H7 (cell line): ENCODE data around the gene ETV3. TPM values are rescaled to one million over a fixed set of nuclear protein-coding genes. Genes with fewer than 3 reads are reported as not detected.
A peak's percentile ranks its signal among the peaks of the same experiment; 100 is the strongest.

Experiments used
- DNase-seq: peaks from one replicate; pipeline ENCODE4 v3.0.0; 2012
- H3K27me3 ChIP-seq: 2 replicates; pipeline ENCODE4 v1.6.0; 2011; ENCODE audit warnings: mild to moderate bottlenecking, low read length; ENCODE audit not compliant: control insufficient read depth, insufficient read depth
- H3K36me3 ChIP-seq: replicated peaks from 2 replicates; pipeline ENCODE4 v1.5.1; 2011; ENCODE audit warnings: low read length; ENCODE audit not compliant: control insufficient read depth, insufficient read depth
- H3K4me3 ChIP-seq: 2 replicates; pipeline ENCODE4 v1.5.1; 2011; ENCODE audit warnings: low read depth, mild to moderate bottlenecking, control low read depth, low read length, moderate library complexity; ENCODE audit not compliant: insufficient read depth
- total RNA-seq: library from RNA; depleted of rRNA; stranded (reverse); fragments of >200 nt; shearing (Covaris generic); gene quantifications from 2 replicates; pipeline ENCODE4 v1.2.3, GENCODE V29; 2014

ETV3 gene
- total RNA-seq, 1 experiment from 2014 or later = 22.5 TPM

GRCh38 chr1:157152510-157152909, 14.3 kb upstream of the ETV3 start:
- no peaks in the 10 kb centered on the region for H3K27me3 ChIP-seq
- H3K4me3 ChIP-seq = no peak overlapping the region
- DNase-seq = no peak
- no peaks in the 10 kb centered on the region for H3K36me3 ChIP-seq

DNA sequence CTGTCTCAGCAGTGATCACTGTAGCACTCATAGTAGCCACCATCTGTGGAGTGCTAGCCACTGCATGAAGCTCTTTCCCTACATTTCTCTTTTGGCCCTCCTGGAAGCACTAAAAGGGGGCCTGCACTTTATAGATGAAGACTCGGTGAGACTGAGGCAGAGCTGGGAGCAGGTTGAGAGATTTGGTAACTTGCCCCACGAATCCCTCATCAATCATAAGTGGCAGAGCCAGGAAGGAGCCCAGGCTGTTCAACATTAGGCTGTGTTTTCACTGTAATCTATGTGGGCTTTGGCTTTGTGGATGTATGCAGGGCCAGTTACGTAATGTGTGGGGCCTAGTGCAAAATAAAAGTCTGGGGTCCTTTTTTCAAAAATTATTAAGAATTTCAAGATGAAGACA, 13.3 kb upstream of the ETV3 start:
- Histone ChIP-seq H3K36me3 (no peaks in the 10 kb centered on the region), H3K4me3 (no peak overlapping the region), H3K27me3 (no peaks in the 10 kb centered on the region)
- DNase-seq = no peak

- Histone ChIP-seq H3K27me3 (no peaks in the 10 kb centered on the region), H3K4me3 (no peak overlapping the region), H3K36me3 (no peaks in the 10 kb centered on the region)
- DNase-seq = no peak
Observed at GRCh38 chr1:157151073-157151472, 12.9 kb upstream of the ETV3 start.

GRCh38 chr1:157150631-157151030, 12.4 kb upstream of the ETV3 start:
- Histone ChIP-seq H3K36me3 (no peaks in the 10 kb centered on the region), H3K4me3 (no peak overlapping the region), H3K27me3 (no peaks in the 10 kb centered on the region)
- no peak for DNase-seq

DNA sequence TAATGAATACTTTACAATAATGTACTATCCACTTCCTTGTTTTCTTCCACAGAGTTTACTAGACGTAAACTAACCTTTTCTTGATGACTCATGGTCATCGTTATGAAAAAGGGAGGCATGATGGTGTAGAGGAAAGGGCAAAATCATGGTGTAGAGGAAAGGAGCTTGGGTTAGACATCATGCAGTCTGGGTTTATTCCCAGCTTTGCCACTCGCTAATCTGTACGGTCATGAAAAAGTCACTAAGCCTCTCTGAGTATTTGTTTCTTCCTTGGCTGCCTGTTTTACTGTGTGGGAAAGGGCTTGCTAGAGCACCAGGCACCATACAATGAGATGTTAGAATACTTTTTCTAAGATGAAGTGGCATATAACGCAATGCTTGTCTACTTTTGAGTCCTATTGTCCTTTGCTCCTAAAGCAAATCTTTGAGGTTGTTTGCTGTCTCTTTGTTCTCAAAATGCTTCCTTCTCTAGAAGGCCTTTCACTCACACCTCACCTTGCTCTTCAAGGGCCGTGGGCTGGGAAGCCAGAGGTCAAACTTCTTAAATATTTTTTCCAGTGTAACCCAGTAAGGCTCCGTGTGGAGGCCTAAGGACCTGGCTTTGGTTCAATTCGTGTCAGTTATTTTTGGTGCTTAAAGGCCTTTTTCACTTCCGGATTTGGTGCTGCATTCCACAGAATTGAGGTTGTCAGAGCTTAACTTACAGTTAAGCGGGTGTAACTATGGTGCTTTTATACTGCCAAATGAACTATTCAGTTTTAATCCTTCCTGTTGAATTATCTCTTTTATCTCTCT, 9.9 kb upstream of the ETV3 start:
- no peak for DNase-seq
- H3K27me3 ChIP-seq = no peaks in the 10 kb centered on the region
- H3K4me3 ChIP-seq = no peak overlapping the region

GRCh38 chr1:157147037-157147436, 8.8 kb upstream of the ETV3 start:
- Histone ChIP-seq H3K27me3 (no peaks in the 10 kb centered on the region), H3K4me3 (no peak overlapping the region), H3K36me3 (no peaks in the 10 kb centered on the region)
- no peak for DNase-seq

More for the DNA sequence above, 9.9 kb upstream of the ETV3 start:
- H3K36me3 ChIP-seq = no peaks in the 10 kb centered on the region

DNA sequence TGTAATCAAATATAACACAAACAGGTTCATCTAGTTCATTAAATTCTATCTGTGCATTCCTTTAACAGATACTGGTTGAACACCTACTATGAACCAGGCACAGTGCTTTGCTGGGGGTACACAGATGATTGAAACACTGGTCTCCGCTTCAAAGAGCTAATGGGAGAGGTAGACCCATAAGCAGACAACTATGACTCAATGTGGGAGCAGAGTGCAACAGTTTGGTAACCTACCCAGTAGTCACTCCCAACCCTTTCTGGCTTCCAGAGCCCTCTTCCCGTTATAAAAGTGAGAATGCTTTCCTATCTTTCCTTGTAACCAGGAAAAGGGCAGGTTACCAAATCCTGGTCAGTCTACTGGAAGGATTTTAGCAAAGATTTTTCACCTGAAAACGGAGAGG, 8.0 kb upstream of the ETV3 start:
- DNase-seq = no peak

GRCh38 chr1:157145076-157145475, 6.9 kb upstream of the ETV3 start:
- H3K27me3 ChIP-seq = no peaks in the 10 kb centered on the region
- DNase-seq = no peak
- no peaks in the 10 kb centered on the region for H3K36me3 ChIP-seq

More for the DNA sequence above, 8.0 kb upstream of the ETV3 start:
- H3K27me3 ChIP-seq = no peaks in the 10 kb centered on the region
- no peak overlapping the region for H3K4me3 ChIP-seq
- H3K36me3 ChIP-seq = no peaks in the 10 kb centered on the region

DNA sequence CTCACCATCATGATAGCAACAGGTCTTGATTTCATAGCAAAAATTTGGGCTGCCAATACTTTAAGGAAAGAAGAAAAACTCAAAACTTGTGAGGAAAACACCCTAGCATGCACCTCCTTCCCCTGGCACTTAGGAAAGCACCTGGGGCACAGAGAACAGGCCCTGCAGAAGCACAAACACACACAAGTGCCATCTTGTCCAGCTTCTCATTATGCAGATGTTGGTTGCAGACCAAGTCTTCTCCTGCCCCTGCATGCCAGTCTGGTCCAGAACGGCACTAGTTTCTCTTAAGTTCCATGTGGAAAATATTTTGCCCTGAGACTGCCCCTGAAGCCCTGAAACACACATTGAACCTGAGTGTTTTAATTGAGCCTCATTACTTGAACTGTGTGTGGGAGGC, 6.3 kb upstream of the ETV3 start:
- DNase-seq = no peak
- Histone ChIP-seq H3K4me3 (no peak overlapping the region), H3K27me3 (no peaks in the 10 kb centered on the region), H3K36me3 (no peaks in the 10 kb centered on the region)

More at GRCh38 chr1:157145076-157145475, 6.9 kb upstream of the ETV3 start:
- H3K4me3 ChIP-seq = no peak overlapping the region

GRCh38 chr1:157142765-157143423, 4.7 kb upstream of the ETV3 start:
- Histone ChIP-seq H3K36me3 (no peaks in the 10 kb centered on the region), H3K27me3 (no peaks in the 10 kb centered on the region), H3K4me3 (no peak overlapping the region)
- no peak for DNase-seq

DNA sequence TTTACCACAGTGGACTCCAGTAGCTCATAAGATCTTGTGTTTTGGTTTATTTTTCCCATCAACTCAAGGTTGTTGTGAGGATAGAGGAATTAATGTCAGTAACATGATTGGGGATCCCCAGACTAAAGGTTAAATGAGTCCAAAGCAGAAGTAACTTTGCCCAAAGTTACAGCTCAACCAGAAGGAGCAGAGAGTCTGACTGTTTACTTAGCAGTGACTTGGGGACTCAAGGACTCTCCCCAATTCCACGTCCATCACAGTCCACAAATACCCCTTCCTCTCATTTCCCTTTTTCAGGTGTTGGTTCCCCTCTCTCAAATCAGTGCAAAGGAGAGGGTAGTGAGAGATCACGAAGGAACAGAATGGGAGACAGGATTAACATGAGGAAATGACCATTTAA, 4.0 kb upstream of the ETV3 start:
- H3K27me3 ChIP-seq = no peaks in the 10 kb centered on the region
- DNase-seq = no peak
- no peaks in the 10 kb centered on the region for H3K36me3 ChIP-seq
- no peak overlapping the region for H3K4me3 ChIP-seq

DNA sequence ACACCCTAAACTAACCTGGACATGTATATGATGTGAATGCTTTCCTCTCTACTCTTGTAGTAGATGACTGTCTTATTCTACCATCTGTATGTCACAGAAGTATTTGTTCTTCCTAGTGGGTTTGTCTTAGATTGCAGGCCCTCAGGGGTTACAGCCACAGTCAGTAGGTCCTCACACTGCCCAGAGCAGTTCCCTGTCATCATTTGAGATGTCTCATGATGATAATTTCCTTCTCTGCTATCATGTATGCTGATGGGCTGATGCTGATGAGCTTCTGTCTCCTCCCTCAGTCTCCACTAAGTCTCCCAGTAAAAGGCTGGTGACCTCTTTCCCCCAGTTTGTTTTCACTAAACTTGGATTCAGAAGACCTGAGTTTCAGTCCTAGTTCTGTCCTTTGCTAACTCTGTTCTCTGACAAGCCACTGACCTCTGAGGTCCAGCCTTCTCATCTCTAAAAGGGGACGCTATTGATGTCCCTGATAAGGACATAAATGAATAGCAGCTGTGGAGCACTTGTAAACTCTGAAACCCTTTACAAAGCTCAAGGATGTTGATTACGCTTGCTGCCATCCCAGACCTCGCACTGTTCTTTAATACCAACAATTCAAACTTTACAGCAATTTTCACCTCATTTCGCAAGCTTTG, 3.1 kb upstream of the ETV3 start:
- DNase-seq = no peak
- no peaks in the 10 kb centered on the region; the same call in 1 of the 2 replicates for H3K36me3 ChIP-seq
- no peak overlapping the region for H3K4me3 ChIP-seq
- no peaks in the 10 kb centered on the region for H3K27me3 ChIP-seq

DNA sequence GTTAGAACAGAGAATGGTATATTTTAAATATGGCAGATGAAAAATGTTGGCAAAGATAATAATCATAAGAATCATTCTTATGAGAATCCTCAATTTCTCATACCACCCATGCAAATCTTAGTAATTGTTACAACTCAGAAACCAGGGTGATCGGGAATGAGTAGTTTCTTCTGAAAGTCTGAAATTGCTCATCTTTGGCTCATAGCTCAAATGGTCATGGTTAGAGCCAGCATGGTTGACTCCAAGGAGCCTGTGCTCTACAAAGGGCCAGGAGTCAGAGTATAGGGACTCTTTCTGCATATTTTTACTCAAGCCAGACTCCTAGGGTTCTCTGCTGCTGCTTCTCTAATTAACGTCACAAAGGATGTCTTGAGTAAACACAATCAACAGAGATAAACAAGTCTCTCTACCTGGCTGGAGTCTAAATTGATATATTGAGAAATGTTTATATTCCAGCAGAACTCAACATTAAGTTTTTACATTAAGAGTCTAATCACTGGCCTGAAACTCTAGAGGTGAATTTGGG, 1.9 kb upstream of the ETV3 start:
- H3K36me3 ChIP-seq = peaks cover 8% of the 10 kb centered on the region
- no peaks in the 10 kb centered on the region for H3K27me3 ChIP-seq
- peak; percentile 43 for DNase-seq
- no peak overlapping the region for H3K4me3 ChIP-seq

DNA sequence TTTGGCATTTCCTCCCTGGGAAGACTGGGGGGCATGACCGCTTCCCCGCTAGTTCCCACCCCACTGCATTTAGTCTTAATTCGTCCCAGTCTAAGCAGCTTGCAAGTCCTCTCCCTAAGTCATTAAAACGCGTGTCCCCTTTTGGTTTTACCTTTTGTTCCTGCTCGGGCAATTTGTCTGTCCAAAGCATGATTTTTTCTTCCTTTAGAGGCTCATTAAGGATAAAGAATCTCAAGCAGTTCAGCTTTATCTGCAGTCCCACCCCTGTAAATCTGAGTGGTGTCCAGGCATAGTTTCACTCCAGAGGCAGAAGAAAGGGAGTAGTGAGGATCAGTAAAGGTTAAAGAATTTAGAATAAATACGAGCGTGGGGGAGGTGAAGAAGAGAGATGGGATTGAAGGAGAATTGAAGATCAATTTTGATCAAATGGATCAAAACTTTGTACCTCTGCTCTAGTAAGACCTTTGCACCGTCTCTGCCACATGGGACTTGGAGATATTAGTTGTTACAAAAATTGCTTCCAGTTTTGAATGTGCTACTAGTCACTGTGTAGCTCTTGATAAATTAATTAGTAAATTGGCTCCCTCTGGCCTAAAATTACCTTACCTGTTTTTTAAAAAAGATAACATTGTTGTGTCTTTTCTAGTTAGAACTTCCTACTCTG, 989 bp upstream of the ETV3 start:
- peak overlapping the region; percentile 91 for H3K4me3 ChIP-seq
- no peaks in the 10 kb centered on the region for H3K27me3 ChIP-seq
- no peak for DNase-seq
- peaks cover 16% of the 10 kb centered on the region for H3K36me3 ChIP-seq
